HCT116 (cell line): ENCODE results near the gene FREM1. TPM values are rescaled to one million over a fixed set of nuclear protein-coding genes. Genes with fewer than 3 reads are reported as not detected.

Experiments
- ATAC-seq: fragments of 200-7000 bp; cut with Tn5 transposase; 2 replicates; pipeline ENCODE4 v1.9.1; 2020; ENCODE audit warnings: mild to moderate bottlenecking, moderate library complexity
- BruUV-seq: library from RNA; stranded (reverse); fragments of 400-500 nt; replicated peaks from 2 replicates; lab custom pipeline; 2021; lab: Mats Ljungman, UMichigan
- CTCF ChIA-PET: fragments of 300-600 bp; sonication (Branson Sonifier 250); formaldehyde crosslinking; loops from one replicate; lab custom pipeline; 2021; ENCODE audit warnings: antibody characterized with exemption; lab: Charles Lee
- POLR2A ChIA-PET: fragments of 300-600, 350-600 bp; sonication (Branson Sonifier 250); formaldehyde crosslinking; loops from one replicate; lab custom pipeline; 2021; ENCODE audit warnings: antibody characterized with exemption; lab: Charles Lee
- RAD21 ChIA-PET, 2 experiments: fragments of 300-600 bp; sonication (Branson Sonifier 250); formaldehyde crosslinking; loops; one replicate each; lab custom pipeline; 2023; ENCODE audit warnings: low total read pairs in 2 of 2; ENCODE audit not compliant: uncharacterized antibody in 2 of 2, unreplicated experiment in 2 of 2, low non-redundant PET in 1 of 2; lab: Charles Lee
- DNase-seq: peaks from one replicate; pipeline ENCODE4 v3.0.0-alpha.2; 2010; ENCODE audit warnings: low read depth, low spot score
- H2AFZ ChIP-seq: fragments of 200-600 bp; shearing (Covaris generic), sonication (generic); 2 replicates; pipeline ENCODE4 v1.6.1; 2017; ENCODE audit warnings: low read depth, mixed run types, mixed read lengths, antibody characterized with exemption, low read length; ENCODE audit not compliant: poor library complexity, severe bottlenecking
- H3K27ac ChIP-seq: 2 replicates; pipeline ENCODE4 v1.5.1; 2012; ENCODE audit warnings: low read depth, low read length
- H3K27me3 ChIP-seq: fragments of 200-600 bp; sonication (generic); 2 replicates; pipeline ENCODE4 v1.6.1; 2016; ENCODE audit warnings: mixed run types, low read length, mixed read lengths; ENCODE audit not compliant: insufficient read depth
- H3K36me3 ChIP-seq, 2 experiments: fragments of 200-500 bp in 1 of 2; fragments of 200-600 bp in 1 of 2; sonication (Bioruptor generic) in 1 of 2; sonication (generic) in 1 of 2; 2 replicates each; pipeline versions ENCODE4 v1.5.1 to v1.6.1; 2014 to 2016; ENCODE audit warnings: low read length in 2 of 2, inconsistent platforms in 1 of 2, mixed read lengths in 1 of 2, mixed run types in 1 of 2; ENCODE audit not compliant: insufficient read depth in 2 of 2, control insufficient read depth in 1 of 2
- H3K4me1 ChIP-seq, 2 experiments: fragments of 200-600 bp in 1 of 2; sonication (generic) in 1 of 2; 2 replicates each; pipeline versions ENCODE4 v1.5.1 to v1.6.1; 2012 to 2017; ENCODE audit warnings: low read length in 2 of 2, inconsistent platforms in 1 of 2, mild to moderate bottlenecking in 1 of 2, mixed read lengths in 1 of 2, mixed run types in 1 of 2, moderate library complexity in 1 of 2; ENCODE audit not compliant: insufficient read depth in 2 of 2, control insufficient read depth in 1 of 2
- H3K4me2 ChIP-seq: fragments of 200-600 bp; sonication (generic); 2 replicates; pipeline ENCODE4 v1.6.1; 2017; ENCODE audit warnings: mixed run types, low read length, mixed read lengths
- H3K4me3 ChIP-seq, 2 experiments: fragments of 200-600 bp in 1 of 2; sonication (generic) in 1 of 2; replicated peaks in 1 of 2; 2 replicates each; pipeline ENCODE4 v1.5.1; 2011 to 2016; ENCODE audit warnings: low read length in 2 of 2, control low read depth in 1 of 2, low read depth in 1 of 2, mild to moderate bottlenecking in 1 of 2, mixed read lengths in 1 of 2, mixed run types in 1 of 2
- H3K79me2 ChIP-seq: fragments of 200-600 bp; sonication (generic); 2 replicates; pipeline ENCODE4 v1.6.1; 2017; ENCODE audit warnings: mild to moderate bottlenecking, mixed run types, low read length, moderate library complexity, mixed read lengths; ENCODE audit not compliant: insufficient read depth
- H3K9ac ChIP-seq: fragments of 200-600 bp; sonication (generic); 2 replicates; pipeline ENCODE4 v1.6.1; 2016; ENCODE audit warnings: low read length, mixed read lengths
- H3K9me2 ChIP-seq: fragments of 200-600 bp; sonication (generic), shearing (Covaris generic); 2 replicates; pipeline ENCODE4 v1.6.1; 2017; ENCODE audit warnings: mixed run types, mild to moderate bottlenecking, moderate library complexity; ENCODE audit not compliant: insufficient read depth
- H3K9me3 ChIP-seq, 2 experiments: fragments of 200-500 bp in 1 of 2; fragments of 200-600 bp in 1 of 2; sonication (Bioruptor generic) in 1 of 2; sonication (generic) in 1 of 2; 2 replicates each; pipeline ENCODE4 v1.6.1; 2014 to 2017; ENCODE audit warnings: low read length in 2 of 2, mixed read lengths in 2 of 2, inconsistent platforms in 1 of 2, low read depth in 1 of 2, mild to moderate bottlenecking in 1 of 2, mixed run types in 1 of 2, moderate library complexity in 1 of 2; ENCODE audit not compliant: control insufficient read depth in 1 of 2, insufficient read depth in 1 of 2
- H4K20me1 ChIP-seq: fragments of 200-600 bp; sonication (generic), shearing (Covaris generic); 2 replicates; pipeline ENCODE4 v1.6.1; 2017; ENCODE audit warnings: mixed run types, mild to moderate bottlenecking, moderate library complexity; ENCODE audit not compliant: insufficient read depth
- EZH2 ChIP-seq: fragments of 200-600 bp; sonication (generic); IDR thresholded peaks from 2 replicates; pipeline ENCODE4 v1.6.1; 2017; ENCODE audit warnings: antibody characterized with exemption, mixed run types
- EZH2phosphoT487 ChIP-seq: fragments of 200-600 bp; IDR thresholded peaks from 2 replicates; pipeline ENCODE4 v1.6.1; 2018; ENCODE audit warnings: antibody characterized with exemption, borderline replicate concordance
- FOSL1 ChIP-seq: IDR thresholded peaks from 2 replicates; pipeline ENCODE4 v1.6.1; 2012; ENCODE audit warnings: low read depth
- JUND ChIP-seq: IDR thresholded peaks from 2 replicates; pipeline ENCODE4 v1.6.1; 2012
- POLR2AphosphoS5 ChIP-seq: IDR thresholded peaks from 2 replicates; pipeline ENCODE4 v1.6.1; 2011; ENCODE audit warnings: mild to moderate bottlenecking, low read depth, low read length, moderate library complexity
- RAD21 ChIP-seq: IDR thresholded peaks from 2 replicates; pipeline ENCODE4 v1.6.1; 2012; ENCODE audit warnings: low read depth, mild to moderate bottlenecking
- SIN3A ChIP-seq: IDR thresholded peaks from 2 replicates; pipeline ENCODE4 v1.6.1; 2012; ENCODE audit warnings: low read depth
- SRF ChIP-seq: IDR thresholded peaks from 2 replicates; pipeline ENCODE4 v1.6.1; 2012; ENCODE audit warnings: low read depth
- YY1 ChIP-seq: IDR thresholded peaks from 2 replicates; pipeline ENCODE4 v1.6.1; 2011; ENCODE audit warnings: low read length, low read depth, moderate library complexity, mild to moderate bottlenecking; ENCODE audit not compliant: insufficient replicate concordance; ENCODE audit errors: extremely low read depth
- ZBTB33 ChIP-seq: IDR thresholded peaks from 2 replicates; pipeline ENCODE4 v1.6.1; 2011; ENCODE audit warnings: mild to moderate bottlenecking, low read length, moderate library complexity; ENCODE audit not compliant: insufficient replicate concordance; ENCODE audit errors: extremely low read depth
- ZFX ChIP-seq: fragments of 450-650 bp; IDR thresholded peaks from 2 replicates; pipeline ENCODE4 v1.6.1; 2017
- ZNF274 ChIP-seq: fragments of 200-500 bp; sonication (Bioruptor generic); IDR thresholded peaks from 2 replicates; pipeline ENCODE4 v1.6.1; 2014; ENCODE audit warnings: mild to moderate bottlenecking, low read depth, low read length, inconsistent platforms
- intact Hi-C: fragments of 100-400 bp; cut with micrococcal nuclease; formaldehyde crosslinking; loops from 2 replicates; pipeline ENCODE4 v1.10.0; 2022
- total RNA-seq: library from RNA; stranded (reverse); gene quantifications from one replicate; pipeline ENCODE4 v1.2.1, GENCODE V29; 2021; ENCODE audit not compliant: unreplicated experiment

FREM1 gene
- total RNA-seq, 1 experiment from 2014 or later: 0.12 TPM

GRCh38 chr9:14911046-14911445 is 818 bp upstream of the FREM1 start:
- no peak overlapping the region for H3K4me2 ChIP-seq
- DNase-seq (no peak), ATAC-seq (no peak)
- H3K4me3 ChIP-seq: no peak overlapping the region
- TF ChIP-seq ZFX (no peak), POLR2AphosphoS5 (no peak), EZH2 (no peak)
- H3K9ac ChIP-seq: no peak overlapping the region
- no peak overlapping the region for H3K27ac ChIP-seq
- ChIA-PET RAD21 (no interaction called here), CTCF (no interaction called here), POLR2A (no interaction called here)
- no peaks in the 10 kb centered on the region for H4K20me1 ChIP-seq
- no peaks in the 10 kb centered on the region for H3K79me2 ChIP-seq
- H3K9me2 ChIP-seq: no peaks in the 10 kb centered on the region
- intact Hi-C loops: no loop called here
- no peaks in the 10 kb centered on the region for H3K36me3 ChIP-seq
- BruUV-seq: no TSS peak
- H2AFZ ChIP-seq: no peak overlapping the region
- no peaks in the 10 kb centered on the region for H3K9me3 ChIP-seq
- H3K27me3 ChIP-seq: peaks cover 32% of the 10 kb centered on the region
- no peaks in the 10 kb centered on the region for H3K4me1 ChIP-seq

- BruUV-seq: no TSS peak
- H2AFZ ChIP-seq: no peak overlapping the region
- CTCF ChIA-PET: no interaction called here
- no peaks in the 10 kb centered on the region for H3K4me1 ChIP-seq
- RAD21 ChIA-PET: no interaction called here
- no peak overlapping the region for H3K4me2 ChIP-seq
- H3K9ac ChIP-seq: no peak overlapping the region
- no peaks in the 10 kb centered on the region for H3K9me3 ChIP-seq
- no peak for TF ChIP-seq SRF
- TF ChIP-seq ZBTB33: no peak
- TF ChIP-seq RAD21: no peak
- no peak for TF ChIP-seq ZNF274
- TF ChIP-seq YY1: no peak
- TF ChIP-seq SIN3A: no peak
- no peak for TF ChIP-seq EZH2phosphoT487
- no peak for TF ChIP-seq FOSL1
- TF ChIP-seq JUND: no peak
- H3K27me3 ChIP-seq: peaks cover 30% of the 10 kb centered on the region
- intact Hi-C loops: no loop called here
- DNase-seq: no peak
- POLR2A ChIA-PET: no interaction called here
- ATAC-seq: no peak
- no peaks in the 10 kb centered on the region for H4K20me1 ChIP-seq
- no peak overlapping the region for H3K27ac ChIP-seq
- H3K9me2 ChIP-seq: no peaks in the 10 kb centered on the region
- no peaks in the 10 kb centered on the region for H3K36me3 ChIP-seq
- no peak overlapping the region for H3K4me3 ChIP-seq
- H3K79me2 ChIP-seq: no peaks in the 10 kb centered on the region
These were observed 647 bp downstream of the FREM1 start for GRCh38 chr9:14909601-14909960.
